ENCODE results near the gene DNAL1. TPM values are rescaled to one million over a fixed set of nuclear protein-coding genes. Genes with fewer than 3 reads are reported as not detected.

The DNAL1 gene
- total and polyA plus RNA-seq, 10 of the 15 experiments (the other 5 are each of a cell fraction or from before 2014, with no cell fraction given): 2.4 to 18.2 (median 7.4) TPM

DNA sequence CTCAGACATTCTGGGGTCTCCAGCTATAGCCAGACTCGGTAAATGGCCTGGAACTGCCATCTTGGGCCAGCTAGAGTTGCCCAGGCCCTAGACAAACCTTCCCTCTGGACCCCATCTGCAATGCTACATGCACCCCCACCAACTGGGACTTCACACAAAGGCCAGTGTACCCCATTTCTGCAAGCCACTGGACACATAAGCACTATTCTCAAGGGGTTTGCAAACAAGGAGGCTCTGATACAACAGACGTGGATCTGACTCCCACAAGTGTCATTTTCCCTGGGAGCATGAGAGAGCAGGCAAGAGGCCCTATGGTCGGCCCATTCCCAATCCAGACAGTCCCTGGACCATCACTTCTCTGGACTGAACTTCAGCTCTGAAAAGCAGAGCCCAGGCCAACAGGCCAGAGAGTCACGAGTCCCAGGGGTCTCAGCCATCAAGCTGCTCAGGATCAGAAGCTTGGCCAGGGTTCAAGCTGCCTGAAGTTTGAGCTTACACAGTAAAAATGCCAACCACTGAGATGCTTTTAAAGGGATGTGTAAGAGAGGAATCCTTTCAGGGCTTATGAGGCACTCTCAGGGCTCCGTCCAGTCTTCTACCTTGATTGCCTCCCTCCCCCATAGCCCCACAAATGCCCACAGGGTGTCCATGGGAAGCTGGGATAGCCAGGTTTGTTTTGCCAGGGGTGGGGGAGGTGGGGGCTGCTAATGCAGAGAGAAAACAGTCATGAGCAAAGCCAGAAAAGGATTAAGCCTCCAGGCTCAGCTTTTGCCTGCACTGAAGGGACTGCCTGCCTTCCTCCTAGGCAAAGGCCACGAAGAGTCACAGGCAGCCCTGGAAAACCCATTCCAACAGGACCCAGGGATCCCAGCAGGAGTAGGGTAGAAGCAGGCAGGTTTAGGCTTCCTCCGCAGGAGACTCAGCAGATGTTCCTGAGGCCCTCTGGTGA, 101.1 kb downstream of the DNAL1 start:
- in situ Hi-C loops (cut with MboI) (loop anchor here (25.0 kb wide), 1 partner anchor 291 kb away; no protein-coding TSS in a partner anchor), intact Hi-C loops (cut with micrococcal nuclease; ENCODE audit: unreplicated experiment) (no loop called here)
- 67% methylated on average over 7 of the region's 7 CpGs for WGBS (ENCODE audit: insufficient coverage, insufficient replicate concordance, low lambda C conversion rate, missing lambda C conversion rate)
- H3K4me1 ChIP-seq (ENCODE audit: control insufficient read depth, insufficient read depth, low read length): peaks cover 90% of the 10 kb centered on the region
- peak overlapping the region; percentile 96 for H3K4me2 ChIP-seq (ENCODE audit: control insufficient read depth, insufficient read depth)
- ChIA-PET POLR2A (interaction anchor here (0.6 to 6.7 kb wide), 8 partner anchors 7 to 77 kb away, joined by 3 to 54 read pairs (median 5); a partner anchor contains a TSS), RAD21 (ENCODE audit: unreplicated experiment) (interaction anchor here (0.7 to 8.5 kb wide), 7 partner anchors 10 to 81 kb away, joined by 3 to 114 read pairs (median 14); a partner anchor contains a TSS), SMC1A (ENCODE audit: uncharacterized antibody, unreplicated experiment) (interaction anchor here (0.7 to 6.7 kb wide), 8 partner anchors 9 to 43 kb away, joined by 3 to 60 read pairs (median 4); no protein-coding TSS in a partner anchor), CTCF (interaction anchor here (1.3 to 21.0 kb wide), 7 partner anchors 10 to 77 kb away, joined by 3 to 288 read pairs (median 8); a partner anchor contains a TSS)
- H3K27ac ChIP-seq (ENCODE audit: control insufficient read depth, insufficient read depth): peak overlapping the region; percentile 29
- ATAC-seq (no peak), DNase-seq (ENCODE audit: low read depth, low spot score) (no peak), FAIRE-seq (no peak)
- peaks cover 40% of the 10 kb centered on the region for H4K20me1 ChIP-seq (ENCODE audit: control insufficient read depth, insufficient read depth)
- no peak for TF ChIP-seq JUND (IDR thresholded peaks at IDR 0.05; ENCODE audit: low read depth, low read length)
- TF ChIP-seq ZSCAN29 (IDR thresholded peaks at IDR 0.05): no peak
- TF ChIP-seq, protein P1, sequence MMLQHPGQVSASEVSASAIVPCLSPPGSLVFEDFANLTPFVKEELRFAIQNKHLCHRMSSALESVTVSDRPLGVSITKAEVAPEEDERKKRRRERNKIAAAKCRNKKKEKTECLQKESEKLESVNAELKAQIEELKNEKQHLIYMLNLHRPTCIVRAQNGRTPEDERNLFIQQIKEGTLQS (IDR thresholded peaks at IDR 0.05; ENCODE audit: borderline replicate concordance, extremely low read depth, low read depth, low read length): no peak
- no peak for TF ChIP-seq WRNIP1 (IDR thresholded peaks at IDR 0.05; ENCODE audit: borderline replicate concordance, low read depth, low read length)
- BruUV-seq (replicated peaks): no TSS peak
- peaks cover 100% of the 10 kb centered on the region for H3K79me2 ChIP-seq (ENCODE audit: control insufficient read depth, insufficient read depth, low read length)
- H3K36me3 ChIP-seq (ENCODE audit: control insufficient read depth in 2 of 2, insufficient read depth in 2 of 2, low read length in 1 of 2): peaks cover 11 to 20% of the 10 kb centered on the region in 2 experiments
- H3K27me3 ChIP-seq (replicated peaks in 1 of 2; ENCODE audit: control insufficient read depth in 2 of 2, insufficient read depth in 2 of 2, low read length in 1 of 2): no peaks in the 10 kb centered on the region
- H3K9ac ChIP-seq (ENCODE audit: control insufficient read depth, insufficient read depth, low read length): 0 out of 2 replicates have a peak overlapping the region, but pooled peaks have one; percentile 9
- no peaks in the 10 kb centered on the region for H3K9me3 ChIP-seq (replicated peaks; ENCODE audit: control insufficient read depth, insufficient read depth, low read length)
- no peak overlapping the region for H3K4me3 ChIP-seq
- no peak overlapping the region for H2AFZ ChIP-seq (ENCODE audit: control insufficient read depth, low read depth, low read length)

All from GM12878 (cell line).